Loucy (cell line): ENCODE measurements around the gene SCD5.

Source experiments
- H2AFZ ChIP-seq: fragments of 200-600 bp; sonication (generic); 2 replicates; pipeline ENCODE4 v1.6.0; 2016; ENCODE audit warnings: antibody characterized with exemption, mild to moderate bottlenecking, low read length, moderate library complexity
- H3F3A ChIP-seq: fragments of 200-600 bp; 2 replicates; pipeline ENCODE4 v1.6.0; 2016; ENCODE audit warnings: antibody characterized with exemption, low read depth, mild to moderate bottlenecking
- H3K27me3 ChIP-seq: fragments of 200-600 bp; sonication (generic); 2 replicates; pipeline ENCODE4 v1.6.1; 2014; ENCODE audit warnings: low read length, mild to moderate bottlenecking; ENCODE audit not compliant: insufficient read depth, poor library complexity, severe bottlenecking
- H3K36me3 ChIP-seq: fragments of 200-600 bp; sonication (generic); 2 replicates; pipeline ENCODE4 v1.6.1; 2016; ENCODE audit warnings: low read length; ENCODE audit not compliant: insufficient read depth
- H3K4me1 ChIP-seq: fragments of 200-600 bp; sonication (generic); 2 replicates; pipeline ENCODE4 v1.5.1; 2014; ENCODE audit warnings: low read length, mild to moderate bottlenecking; ENCODE audit not compliant: insufficient read depth, poor library complexity, severe bottlenecking
- H3K4me2 ChIP-seq: fragments of 200-600 bp; sonication (generic); 2 replicates; pipeline ENCODE4 v1.6.0; 2014; ENCODE audit warnings: antibody characterized with exemption, low read length, low read depth, mild to moderate bottlenecking; ENCODE audit not compliant: poor library complexity, severe bottlenecking
- H3K4me3 ChIP-seq: fragments of 200-600 bp; sonication (generic); 2 replicates; pipeline ENCODE4 v1.5.1; 2014; ENCODE audit warnings: low read length, mild to moderate bottlenecking, mixed read lengths; ENCODE audit not compliant: poor library complexity, severe bottlenecking
- H3K79me2 ChIP-seq: fragments of 200-600 bp; sonication (generic); 2 replicates; pipeline ENCODE4 v1.6.1; 2014; ENCODE audit warnings: low read length; ENCODE audit not compliant: insufficient read depth
- H3K9ac ChIP-seq: fragments of 200-600 bp; sonication (generic); 2 replicates; pipeline ENCODE4 v1.6.0; 2014; ENCODE audit warnings: mild to moderate bottlenecking, low read depth, low read length, moderate library complexity; ENCODE audit not compliant: poor library complexity, severe bottlenecking
- H3K9me2 ChIP-seq: fragments of 200-600 bp; sonication (generic); replicated peaks from 2 replicates; pipeline ENCODE4 v1.6.1; 2016; ENCODE audit warnings: low read depth, low read length, mixed read lengths
- H3K9me3 ChIP-seq: fragments of 200-600 bp; sonication (generic); 2 replicates; pipeline ENCODE4 v1.6.1; 2014; ENCODE audit warnings: mild to moderate bottlenecking, antibody characterized with exemption, low read length, low read depth; ENCODE audit not compliant: insufficient read depth
- H4K20me1 ChIP-seq: fragments of 200-600 bp; sonication (generic); 2 replicates; pipeline ENCODE4 v1.6.0; 2014; ENCODE audit warnings: antibody characterized with exemption, low read length, mild to moderate bottlenecking; ENCODE audit not compliant: insufficient read depth, poor library complexity, severe bottlenecking
- EZH2phosphoT487 ChIP-seq: fragments of 200-600 bp; IDR thresholded peaks from 2 replicates; pipeline ENCODE4 v1.6.1; 2018; ENCODE audit warnings: antibody characterized with exemption, mild to moderate bottlenecking, moderate library complexity, borderline replicate concordance
- TF ChIP-seq, protein P1 (sequence below): fragments of 200-600 bp; sonication (generic); conservative IDR thresholded peaks from 2 replicates; pipeline ENCODE4 v1.5.1; 2014; ENCODE audit warnings: mild to moderate bottlenecking, antibody characterized with exemption, low read length

SCD5 gene

DNA sequence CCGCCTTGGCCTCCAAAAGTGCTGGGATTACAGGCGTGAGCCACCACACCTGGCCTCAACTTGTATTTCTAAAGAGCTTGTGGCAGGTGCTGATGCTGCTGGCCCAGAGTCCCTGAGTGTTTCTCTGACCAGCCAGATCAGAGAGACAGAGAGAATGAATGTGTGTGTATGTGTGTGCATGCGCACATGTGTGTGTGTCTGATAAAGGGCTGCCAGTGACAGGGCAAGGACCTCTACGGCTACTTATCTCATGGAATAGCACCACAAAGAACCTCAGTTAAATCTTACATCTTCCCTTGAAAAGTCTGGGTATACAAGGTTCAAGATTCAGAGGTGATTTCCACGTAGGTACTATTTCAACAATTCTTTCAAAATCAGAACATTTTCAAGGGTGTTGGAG lies 86.0 kb downstream of the SCD5 start:
- Histone ChIP-seq H3K4me3 (no peak overlapping the region), H3K9me2 (no peaks in the 10 kb centered on the region), H3K36me3 (no peaks in the 10 kb centered on the region), H3K27me3 (no peaks in the 10 kb centered on the region), H3K4me1 (no peaks in the 10 kb centered on the region), H3K4me2 (no peak overlapping the region), H2AFZ (no peak overlapping the region), H4K20me1 (no peaks in the 10 kb centered on the region), H3K9ac (no peak overlapping the region), H3K79me2 (no peaks in the 10 kb centered on the region), H3K9me3 (no peaks in the 10 kb centered on the region), H3F3A (no peaks in the 10 kb centered on the region)
- TF ChIP-seq, protein P1, sequence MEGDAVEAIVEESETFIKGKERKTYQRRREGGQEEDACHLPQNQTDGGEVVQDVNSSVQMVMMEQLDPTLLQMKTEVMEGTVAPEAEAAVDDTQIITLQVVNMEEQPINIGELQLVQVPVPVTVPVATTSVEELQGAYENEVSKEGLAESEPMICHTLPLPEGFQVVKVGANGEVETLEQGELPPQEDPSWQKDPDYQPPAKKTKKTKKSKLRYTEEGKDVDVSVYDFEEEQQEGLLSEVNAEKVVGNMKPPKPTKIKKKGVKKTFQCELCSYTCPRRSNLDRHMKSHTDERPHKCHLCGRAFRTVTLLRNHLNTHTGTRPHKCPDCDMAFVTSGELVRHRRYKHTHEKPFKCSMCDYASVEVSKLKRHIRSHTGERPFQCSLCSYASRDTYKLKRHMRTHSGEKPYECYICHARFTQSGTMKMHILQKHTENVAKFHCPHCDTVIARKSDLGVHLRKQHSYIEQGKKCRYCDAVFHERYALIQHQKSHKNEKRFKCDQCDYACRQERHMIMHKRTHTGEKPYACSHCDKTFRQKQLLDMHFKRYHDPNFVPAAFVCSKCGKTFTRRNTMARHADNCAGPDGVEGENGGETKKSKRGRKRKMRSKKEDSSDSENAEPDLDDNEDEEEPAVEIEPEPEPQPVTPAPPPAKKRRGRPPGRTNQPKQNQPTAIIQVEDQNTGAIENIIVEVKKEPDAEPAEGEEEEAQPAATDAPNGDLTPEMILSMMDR, result no peak
- TF ChIP-seq EZH2phosphoT487, result no peak

DNA sequence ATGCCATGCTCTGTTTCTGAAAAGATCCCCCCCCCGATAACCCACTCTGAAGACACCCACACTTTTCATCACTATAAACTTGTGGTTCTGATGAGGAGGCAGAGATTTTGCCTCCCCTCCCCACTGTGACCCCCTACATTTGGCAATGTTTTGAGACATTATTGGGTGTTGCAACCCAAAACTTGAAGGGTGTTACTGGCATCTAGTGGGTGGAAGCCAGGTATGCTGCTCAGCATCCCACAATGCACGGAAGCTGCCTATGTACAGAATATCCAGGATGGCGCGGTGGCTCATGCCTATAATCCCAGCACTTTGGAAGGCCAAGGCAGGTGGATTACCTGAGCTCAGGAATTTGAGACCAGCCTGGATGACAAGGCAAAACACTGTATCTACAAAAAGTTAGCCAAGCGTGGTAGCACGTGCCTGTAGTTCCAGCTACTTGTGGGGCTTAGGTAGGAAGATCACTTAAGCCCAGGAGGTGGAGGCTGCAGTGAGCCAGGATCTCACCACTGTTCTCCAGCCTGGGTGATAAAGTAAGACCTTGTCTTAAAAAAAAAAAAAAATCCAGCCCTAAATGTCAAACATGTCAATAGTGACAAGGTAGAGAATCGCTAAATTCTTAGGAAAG lies 87.3 kb downstream of the SCD5 start:
- no peaks in the 10 kb centered on the region for H3K9me2 ChIP-seq
- no peaks in the 10 kb centered on the region for H3K36me3 ChIP-seq
- no peaks in the 10 kb centered on the region for H3K27me3 ChIP-seq
- H3K79me2 ChIP-seq, result no peaks in the 10 kb centered on the region
- no peaks in the 10 kb centered on the region for H3K4me1 ChIP-seq
- no peaks in the 10 kb centered on the region for H3F3A ChIP-seq
- TF ChIP-seq, protein P1, result 0 out of 2 replicates have a peak, but pooled peaks have one; percentile 24
- no peak for TF ChIP-seq EZH2phosphoT487
- H2AFZ ChIP-seq, result no peak overlapping the region
- no peak overlapping the region for H3K4me2 ChIP-seq
- no peak overlapping the region for H3K9ac ChIP-seq
- H3K9me3 ChIP-seq, result no peaks in the 10 kb centered on the region
- H4K20me1 ChIP-seq, result no peaks in the 10 kb centered on the region
- no peak overlapping the region for H3K4me3 ChIP-seq

DNA sequence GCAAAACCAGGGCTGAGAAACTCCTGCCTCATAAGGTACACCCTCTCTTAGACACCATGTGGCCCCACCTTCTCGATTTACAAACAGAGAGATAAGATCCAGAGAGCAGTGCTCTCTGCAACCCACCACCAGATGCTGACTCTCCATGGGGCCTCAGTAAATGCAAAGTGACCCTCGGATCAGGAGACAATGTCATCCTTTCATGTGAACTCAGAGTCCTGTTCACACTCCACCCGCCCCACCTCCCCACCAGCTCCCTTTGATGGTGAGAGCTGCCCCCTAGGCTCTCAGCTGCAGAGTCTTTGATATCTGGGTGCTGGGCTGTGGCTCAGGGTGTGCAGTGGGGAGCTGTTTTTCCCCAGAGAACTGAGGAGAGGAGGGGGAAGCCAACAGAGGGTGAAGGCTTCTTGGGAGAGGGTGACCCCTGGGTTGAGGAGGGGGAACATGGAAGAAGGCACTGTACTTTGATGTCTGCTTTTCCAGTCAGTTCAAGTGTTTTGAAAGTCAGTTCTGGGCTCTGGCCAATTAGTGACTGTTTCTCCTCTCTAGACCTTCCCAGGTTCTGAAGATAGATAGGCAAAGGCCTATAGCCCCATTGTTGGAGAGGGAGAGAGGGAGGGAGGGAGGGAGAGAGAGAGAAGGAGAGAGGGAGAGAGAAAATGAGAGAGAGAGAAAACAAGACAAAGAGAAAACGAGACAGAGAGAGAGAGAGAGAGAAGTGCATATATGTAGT lies 88.2 kb downstream of the SCD5 start:
- Histone ChIP-seq H3K27me3 (no peaks in the 10 kb centered on the region), H3K9me2 (no peaks in the 10 kb centered on the region), H3K9ac (no peak overlapping the region), H2AFZ (no peak overlapping the region), H3K9me3 (no peaks in the 10 kb centered on the region), H3K4me3 (no peak overlapping the region), H4K20me1 (no peaks in the 10 kb centered on the region), H3K36me3 (no peaks in the 10 kb centered on the region; the same call in 1 of the 2 replicates), H3F3A (no peaks in the 10 kb centered on the region), H3K79me2 (no peaks in the 10 kb centered on the region), H3K4me2 (no peak overlapping the region), H3K4me1 (no peaks in the 10 kb centered on the region)
- TF ChIP-seq, protein P1, result no peak
- TF ChIP-seq EZH2phosphoT487, result no peak
